Measurements from ENCODE around the gene KRTAP6-1. TPM values are rescaled to one million over a fixed set of nuclear protein-coding genes. Genes with fewer than 3 reads are reported as not detected.

The KRTAP6-1 gene
- polyA plus RNA-seq, 3 donors = not detected

DNA sequence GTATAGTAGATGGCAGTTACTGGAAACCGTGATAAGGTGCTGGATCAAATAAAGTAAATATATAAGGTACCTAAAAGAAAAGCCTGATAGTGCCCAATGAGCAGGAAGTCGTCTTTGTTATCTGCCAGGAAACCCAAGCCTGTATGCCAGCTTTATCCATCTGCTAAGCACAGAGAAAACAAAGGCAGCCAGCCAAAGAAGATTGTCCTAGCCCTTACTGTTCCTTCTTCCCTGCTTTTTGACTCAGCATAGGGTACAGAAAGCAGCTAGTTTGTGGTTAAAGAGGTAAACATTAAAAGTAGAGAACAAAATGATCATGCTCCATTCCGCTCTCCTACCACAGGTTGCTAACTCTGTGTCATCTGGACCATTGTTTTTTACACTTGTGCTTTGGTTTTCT lies 33.6 kb downstream of the KRTAP6-1 start:
- no peak for DNase-seq (ENCODE audit: low read depth in 3 of 3, low spot score in 2 of 3)

DNA sequence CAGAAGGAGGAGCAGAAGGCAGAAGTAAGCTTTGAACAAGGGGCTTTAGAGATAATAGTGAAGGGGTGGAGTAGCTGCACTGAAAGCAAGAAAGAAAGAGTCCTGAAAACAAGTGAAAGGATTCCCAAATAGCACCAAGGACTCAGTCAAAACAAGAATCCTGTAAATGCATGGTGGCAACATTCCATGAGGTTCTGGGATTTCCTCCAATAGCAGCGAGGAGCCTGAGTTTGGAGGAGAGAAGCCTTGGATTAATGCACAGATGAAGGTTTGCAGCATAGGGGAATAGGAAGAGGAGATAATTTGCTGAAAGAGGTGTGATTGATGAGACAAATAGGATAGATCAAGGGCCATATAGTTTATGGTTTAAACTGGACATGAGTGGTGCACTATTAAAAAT lies 34.4 kb downstream of the KRTAP6-1 start:
- no peak for DNase-seq (ENCODE audit: low read depth in 3 of 3, low spot score in 2 of 3)

GRCh38 chr21:30577766-30578165 lies 36.0 kb downstream of the KRTAP6-1 start:
- DNase-seq (ENCODE audit: low read depth in 3 of 3, low spot score in 2 of 3) = no peak

- no peak for DNase-seq (ENCODE audit: low read depth in 3 of 3, low spot score in 2 of 3)
These were observed 46.1 kb downstream of the KRTAP6-1 start for GRCh38 chr21:30567617-30568016.

- DNase-seq (ENCODE audit: low read depth in 3 of 3, low spot score in 2 of 3) = no peak
These were observed 50.1 kb downstream of the KRTAP6-1 start for GRCh38 chr21:30563630-30564029.

Other genes with a start within 250 kb of the KRTAP6-1 start
- not detected for gene KRTAP13-2, start 241.7 kb downstream of the KRTAP6-1 start, polyA plus RNA-seq (ENCODE audit: insufficient read length in 3 of 3)
- gene KRTAP13-1, start 217.9 kb downstream of the KRTAP6-1 start, polyA plus RNA-seq (ENCODE audit: insufficient read length in 3 of 3) = not detected
- not detected for gene KRTAP13-3, start 188.0 kb downstream of the KRTAP6-1 start, polyA plus RNA-seq (ENCODE audit: insufficient read length in 3 of 3)
- gene KRTAP13-4, start 183.7 kb downstream of the KRTAP6-1 start, polyA plus RNA-seq (ENCODE audit: insufficient read length in 3 of 3) = not detected
- not detected for gene KRTAP15-1, start 173.7 kb downstream of the KRTAP6-1 start, polyA plus RNA-seq (ENCODE audit: insufficient read length in 3 of 3)
- gene KRTAP19-1, start 133.6 kb downstream of the KRTAP6-1 start, polyA plus RNA-seq (ENCODE audit: insufficient read length in 3 of 3) = not detected
- not detected for gene KRTAP19-2, start 126.5 kb downstream of the KRTAP6-1 start, polyA plus RNA-seq (ENCODE audit: insufficient read length in 3 of 3)
- gene KRTAP19-3, start 121.9 kb downstream of the KRTAP6-1 start, polyA plus RNA-seq (ENCODE audit: insufficient read length in 3 of 3) = not detected
- gene KRTAP19-4, start 116.8 kb downstream of the KRTAP6-1 start, polyA plus RNA-seq (ENCODE audit: insufficient read length in 3 of 3) = not detected
- gene KRTAP19-5, start 111.8 kb downstream of the KRTAP6-1 start, polyA plus RNA-seq (ENCODE audit: insufficient read length in 3 of 3) = not detected
- gene KRTAP19-6, start 72.1 kb downstream of the KRTAP6-1 start, polyA plus RNA-seq (ENCODE audit: insufficient read length in 3 of 3) = not detected
- not detected for gene KRTAP19-7, start 52.6 kb downstream of the KRTAP6-1 start, polyA plus RNA-seq (ENCODE audit: insufficient read length in 3 of 3)
- gene KRTAP22-2, start 23.5 kb downstream of the KRTAP6-1 start, polyA plus RNA-seq (ENCODE audit: insufficient read length in 3 of 3) = not detected
- gene KRTAP6-3, start 21.5 kb downstream of the KRTAP6-1 start, polyA plus RNA-seq (ENCODE audit: insufficient read length in 3 of 3) = not detected
- gene KRTAP6-2, start 15.0 kb downstream of the KRTAP6-1 start, polyA plus RNA-seq (ENCODE audit: insufficient read length in 3 of 3) = not detected
- not detected for gene KRTAP22-1, start 12.8 kb downstream of the KRTAP6-1 start, polyA plus RNA-seq (ENCODE audit: insufficient read length in 3 of 3)
- gene KRTAP20-1, start 2.5 kb upstream of the KRTAP6-1 start, polyA plus RNA-seq (ENCODE audit: insufficient read length in 3 of 3) = not detected
- gene KRTAP20-4, start 6.7 kb upstream of the KRTAP6-1 start, polyA plus RNA-seq (ENCODE audit: insufficient read length in 3 of 3) = not detected
- not detected for gene KRTAP20-2, start 21.3 kb upstream of the KRTAP6-1 start, polyA plus RNA-seq (ENCODE audit: insufficient read length in 3 of 3)
- not detected for gene KRTAP20-3, start 28.9 kb upstream of the KRTAP6-1 start, polyA plus RNA-seq (ENCODE audit: insufficient read length in 3 of 3)
- not detected for gene KRTAP21-3, start 104.8 kb upstream of the KRTAP6-1 start, polyA plus RNA-seq (ENCODE audit: insufficient read length in 3 of 3)
- not detected for gene KRTAP21-2, start 133.3 kb upstream of the KRTAP6-1 start, polyA plus RNA-seq (ENCODE audit: insufficient read length in 3 of 3)
- not detected for gene KRTAP21-1, start 141.5 kb upstream of the KRTAP6-1 start, polyA plus RNA-seq (ENCODE audit: insufficient read length in 3 of 3)
- not detected for gene KRTAP8-1, start 199.3 kb upstream of the KRTAP6-1 start, polyA plus RNA-seq (ENCODE audit: insufficient read length in 3 of 3)
- not detected for gene KRTAP7-1, start 215.8 kb upstream of the KRTAP6-1 start, polyA plus RNA-seq (ENCODE audit: insufficient read length in 3 of 3)

Data from right renal cortex interstitium (tissue), 3 donors.